ENCODE results near the gene POR.

POR gene

GRCh38 chr7:75980430-75981202, 65.7 kb downstream of the POR start:
- DNase-seq, result no peak

GRCh38 chr7:75981203-75981452, 66.2 kb downstream of the POR start:
- no peak for DNase-seq

GRCh38 chr7:75981453-75982305, 66.7 kb downstream of the POR start:
- DNase-seq, result no peak

- DNase-seq, result no peak
Observed at GRCh38 chr7:75982306-75983064, 67.5 kb downstream of the POR start.

GRCh38 chr7:75983471-75984129, 68.6 kb downstream of the POR start:
- DNase-seq, result no peak

GRCh38 chr7:75984130-75985008, 69.4 kb downstream of the POR start:
- DNase-seq, result no peak

GRCh38 chr7:75985009-75985517, 70.1 kb downstream of the POR start:
- DNase-seq, result no peak

GRCh38 chr7:75985518-75986146, 70.7 kb downstream of the POR start:
- DNase-seq, result no peak

- DNase-seq, result no peak
Observed at GRCh38 chr7:75986147-75986781, 71.3 kb downstream of the POR start.

GRCh38 chr7:75987026-75987804, 72.3 kb downstream of the POR start:
- no peak for DNase-seq

GRCh38 chr7:75987805-75988567, 73.0 kb downstream of the POR start:
- no peak for DNase-seq

GRCh38 chr7:75988568-75989499, 73.9 kb downstream of the POR start:
- DNase-seq, result no peak

- no peak for DNase-seq
Observed at GRCh38 chr7:75989500-75990388, 74.8 kb downstream of the POR start.

- no peak for DNase-seq
Observed at GRCh38 chr7:75991531-75992082, 76.7 kb downstream of the POR start.

GRCh38 chr7:75992083-75992755, 77.3 kb downstream of the POR start:
- DNase-seq, result no peak

All from NCI-H2081 (cell line).